Measurements from ENCODE around the gene LYL1. TPM values are rescaled to one million over a fixed set of nuclear protein-coding genes. Genes with fewer than 3 reads are reported as not detected.

Gene LYL1
- total RNA-seq, 1 donor from 2014 or later = 9.4 TPM

GRCh38 chr19:13068085-13068846 is 34.4 kb downstream of the LYL1 start:
- DNase-seq (ENCODE audit: low spot score) = no peak
- intact Hi-C loops (cut with DNase I) = no loop called here

DNA sequence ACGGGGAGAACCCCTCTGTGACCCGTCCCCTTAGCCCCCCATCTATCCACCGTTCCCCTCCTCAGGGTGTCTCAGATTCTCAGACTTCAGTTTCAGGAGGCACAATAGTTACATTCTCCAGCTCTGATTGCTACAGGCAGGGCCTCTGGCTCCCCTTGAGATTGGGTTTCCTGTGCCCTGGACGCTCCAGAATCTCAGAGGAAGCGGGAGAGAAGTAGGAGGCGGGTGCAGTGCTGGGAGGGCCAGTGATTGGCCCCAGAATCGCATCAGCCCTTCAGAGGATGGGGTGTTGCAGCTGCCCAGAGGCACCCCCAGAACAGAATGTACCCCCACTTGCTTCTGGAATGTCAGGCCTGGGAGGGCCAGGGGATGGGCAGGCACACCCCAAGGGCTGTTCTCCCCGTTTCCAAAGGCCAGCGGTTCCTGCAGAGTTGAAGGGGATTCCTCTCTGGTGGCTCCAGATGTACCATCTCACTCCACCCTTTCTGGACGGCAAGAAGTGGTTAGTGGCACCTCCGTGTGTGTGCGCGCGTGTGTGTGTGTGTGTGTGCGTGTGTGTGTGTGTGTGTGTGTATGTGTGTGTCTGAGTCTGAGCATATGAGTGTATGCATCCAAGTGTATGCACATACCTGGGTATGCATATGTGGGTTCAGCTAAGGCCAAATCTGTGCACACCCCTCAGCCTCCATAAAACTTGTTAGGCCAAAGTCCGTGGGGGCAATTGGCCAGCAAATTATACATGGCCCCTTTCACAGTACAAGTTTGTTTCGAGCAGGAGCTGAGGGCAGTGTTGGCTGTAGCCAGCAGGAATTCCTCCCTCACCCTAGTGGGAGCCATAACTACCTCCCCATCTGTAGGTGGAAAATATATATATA is 35.5 kb downstream of the LYL1 start:
- intact Hi-C loops (cut with DNase I) = no loop called here
- DNase-seq (ENCODE audit: low spot score) = no peak

GRCh38 chr19:13066226-13066625 is 36.4 kb downstream of the LYL1 start:
- no peak for DNase-seq (ENCODE audit: low spot score)
- intact Hi-C loops (cut with DNase I) = no loop called here

DNA sequence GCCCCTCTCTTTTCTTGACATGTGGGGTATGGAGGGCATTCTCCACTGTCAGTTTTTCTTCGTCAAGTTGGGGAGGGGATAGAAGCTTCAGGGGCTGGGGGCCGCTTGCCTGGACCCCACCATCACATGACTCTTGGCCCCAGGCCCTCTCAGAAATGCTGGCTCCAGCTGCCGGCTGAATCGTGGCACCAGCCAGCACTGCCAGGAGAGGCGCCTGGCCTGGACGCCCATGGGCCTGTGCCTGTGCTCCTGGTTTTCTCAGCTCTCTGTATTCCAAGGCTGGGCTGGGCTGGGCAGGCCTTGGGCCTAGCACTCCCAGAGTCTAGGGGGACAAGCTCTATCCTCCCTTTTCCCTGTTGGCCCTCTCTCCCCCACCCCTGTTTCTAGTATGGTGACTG is 38.6 kb downstream of the LYL1 start:
- DNase-seq (ENCODE audit: low spot score) = no peak
- intact Hi-C loops (cut with DNase I) = loop anchor here (5.0 kb wide), 1 partner anchor 67 kb away; the partner anchor contains the start of gene NFIX

GRCh38 chr19:13063461-13064091 is 39.1 kb downstream of the LYL1 start:
- peak; percentile 85 for DNase-seq (ENCODE audit: low spot score)
- intact Hi-C loops (cut with DNase I) = loop anchor here (2.0 to 5.0 kb wide), 2 partner anchors 27 to 66 kb away; partner anchors contain the start of gene NFIX

GRCh38 chr19:13062317-13062716 is 40.3 kb downstream of the LYL1 start:
- DNase-seq (ENCODE audit: low spot score) = no peak
- intact Hi-C loops (cut with DNase I) = loop anchor here (2.0 to 5.0 kb wide), 2 partner anchors 28 to 65 kb away; partner anchors contain the start of gene NFIX

GRCh38 chr19:13060964-13061927 is 41.4 kb downstream of the LYL1 start:
- intact Hi-C loops (cut with DNase I) = loop anchor here (1.0 to 5.0 kb wide), 3 partner anchors 27 to 79 kb away; partner anchors contain the start of gene NFIX
- peak; percentile 94 for DNase-seq (ENCODE audit: low spot score)

GRCh38 chr19:13060233-13060963 is 42.3 kb downstream of the LYL1 start:
- intact Hi-C loops (cut with DNase I) = loop anchor here (1.0 to 5.0 kb wide), 2 partner anchors 26 to 63 kb away; partner anchors contain the start of gene NFIX
- no peak for DNase-seq (ENCODE audit: low spot score)

DNA sequence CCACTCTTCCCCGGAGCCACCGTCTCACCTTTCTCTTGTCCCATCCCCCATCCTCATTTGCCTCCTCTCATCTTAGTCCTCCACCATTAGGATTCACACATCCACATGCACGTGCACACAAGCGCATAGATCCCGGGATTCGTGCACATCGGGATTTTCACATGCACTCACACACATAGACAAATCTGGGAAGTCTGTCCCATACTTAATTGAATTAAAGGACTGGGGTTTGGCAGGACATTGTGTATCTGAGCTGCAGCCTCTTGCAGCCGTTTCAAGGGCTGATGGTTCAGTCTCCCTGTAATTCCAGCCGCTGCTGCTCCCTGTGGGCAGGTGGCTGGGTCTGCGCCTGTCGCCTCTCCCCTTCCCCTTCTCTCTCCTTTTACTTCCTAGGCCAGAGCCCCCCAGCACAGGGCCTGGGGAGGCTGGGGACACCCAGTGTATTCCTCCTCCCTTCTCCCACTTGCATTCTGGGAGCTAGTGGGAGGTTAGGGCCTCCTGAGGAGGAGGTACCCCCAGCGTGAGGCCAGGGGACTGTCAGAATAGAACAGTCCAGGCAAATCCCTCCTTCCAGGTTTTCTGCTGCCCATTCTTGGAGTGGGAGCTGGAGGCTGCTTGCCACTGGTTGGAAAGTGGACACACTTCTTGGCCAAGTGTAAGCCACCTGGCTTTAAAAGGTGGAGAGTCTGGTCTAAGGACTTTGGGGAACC is 43.6 kb downstream of the LYL1 start:
- no peak for DNase-seq (ENCODE audit: low spot score)
- intact Hi-C loops (cut with DNase I) = loop anchor here (5.0 to 10.0 kb wide), 2 partner anchors 93 to 786 kb away; partner anchors contain the start of genes IER2 and STX10

DNA sequence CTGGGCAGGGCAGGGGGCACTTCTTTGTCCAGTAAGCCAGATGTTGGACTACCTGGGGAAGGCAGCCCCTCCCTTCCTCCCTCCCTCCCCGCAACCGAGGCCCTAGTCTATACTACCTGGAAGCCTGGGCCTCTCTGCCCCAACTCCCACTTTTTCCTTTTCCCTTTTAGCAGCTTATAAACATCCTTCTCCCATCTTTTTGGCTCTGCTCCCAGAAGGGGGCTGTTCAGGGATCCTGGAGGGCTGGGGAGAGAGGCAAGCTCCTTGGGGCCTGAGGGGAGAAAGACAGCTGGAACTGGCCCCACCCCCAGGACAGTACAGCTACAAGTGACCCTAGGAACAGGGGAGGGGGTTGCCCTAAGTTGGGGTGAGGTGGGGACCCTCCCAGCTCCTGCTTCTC is 44.9 kb downstream of the LYL1 start:
- intact Hi-C loops (cut with DNase I) = loop anchor here (5.0 to 10.0 kb wide), 2 partner anchors 95 to 787 kb away; partner anchors contain the start of genes IER2 and STX10
- no peak for DNase-seq (ENCODE audit: low spot score)

- intact Hi-C loops (cut with DNase I) = loop anchor here (5.0 to 10.0 kb wide), 2 partner anchors 95 to 788 kb away; partner anchors contain the start of genes IER2 and STX10
- no peak for DNase-seq (ENCODE audit: low spot score)
These were observed 45.5 kb downstream of the LYL1 start for GRCh38 chr19:13057147-13057572.

GRCh38 chr19:13056052-13056660 is 46.5 kb downstream of the LYL1 start:
- intact Hi-C loops (cut with DNase I) = loop anchor here (5.0 to 10.0 kb wide), 2 partner anchors 96 to 789 kb away; partner anchors contain the start of genes IER2 and STX10
- DNase-seq (ENCODE audit: low spot score) = no peak

- DNase-seq (ENCODE audit: low spot score) = peak; percentile 85
- intact Hi-C loops (cut with DNase I) = loop anchor here (5.0 to 10.0 kb wide), 2 partner anchors 97 to 789 kb away; partner anchors contain the start of genes IER2 and STX10
These were observed 47.2 kb downstream of the LYL1 start for GRCh38 chr19:13055213-13056051.

GRCh38 chr19:13054626-13055212 is 47.9 kb downstream of the LYL1 start:
- no peak for DNase-seq (ENCODE audit: low spot score)
- intact Hi-C loops (cut with DNase I) = loop anchor here (1.0 to 10.0 kb wide), 3 partner anchors 32 to 790 kb away; partner anchors contain the start of genes IER2 and STX10

All from cardiac septum (tissue), 1 donor.